ENCODE data around the gene PACS1.
A peak's percentile ranks its signal among the peaks of the same experiment; 100 is the strongest.
"Not testable (repeated sequence)": the region's sequence is repeated elsewhere in the genome, so short reads cannot be mapped to it uniquely, and the experiment has no call there.

The PACS1 gene

GRCh38 chr11:66264383-66264782, 194.3 kb downstream of the PACS1 start:
- no peak for DNase-seq

- DNase-seq: peak; percentile 33 to 41
Observed at GRCh38 chr11:66264914-66265313, 194.8 kb downstream of the PACS1 start.

GRCh38 chr11:66265531-66266377, 195.7 kb downstream of the PACS1 start:
- DNase-seq: no peak

GRCh38 chr11:66266378-66267038, 196.4 kb downstream of the PACS1 start:
- no peak for DNase-seq

GRCh38 chr11:66267039-66267378, 196.9 kb downstream of the PACS1 start:
- no peak for DNase-seq

GRCh38 chr11:66267379-66268243, 197.5 kb downstream of the PACS1 start:
- DNase-seq: peak; percentile 87 to 91

GRCh38 chr11:66268244-66268951, 198.3 kb downstream of the PACS1 start, which contains the start of gene RAB1B:
Gene RAB1B, plus strand, starts transcription at chr11:66268639. Its CDS starts 41 bp downstream, at chr11:66268680.
- DNase-seq: peak; percentile 100

- DNase-seq: peak in 1 of 2 donors; percentile 34
Observed at GRCh38 chr11:66268952-66269905, 199.2 kb downstream of the PACS1 start.

- DNase-seq: no peak
Observed at GRCh38 chr11:66271816-66272215, 201.7 kb downstream of the PACS1 start.

GRCh38 chr11:66272596-66272995, 202.5 kb downstream of the PACS1 start:
- peak; percentile 39 to 57 for DNase-seq

GRCh38 chr11:66274219-66274618, 204.1 kb downstream of the PACS1 start:
- DNase-seq: no peak

- DNase-seq: no peak
Observed at GRCh38 chr11:66275396-66275795, 205.3 kb downstream of the PACS1 start.

GRCh38 chr11:66275984-66276612, 206.0 kb downstream of the PACS1 start:
- DNase-seq: no peak

- DNase-seq: not testable (repeated sequence)
Observed at GRCh38 chr11:66276619-66277018, 206.5 kb downstream of the PACS1 start.

GRCh38 chr11:66277064-66277463, 207.0 kb downstream of the PACS1 start:
- DNase-seq: not testable (repeated sequence)

- DNase-seq: peak; percentile 26 to 53
Observed at GRCh38 chr11:66277471-66278362, 207.6 kb downstream of the PACS1 start, which contains the start of gene CNIH2. Gene CNIH2, plus strand, starts transcription at chr11:66278175. Its CDS starts 282 bp downstream, at chr11:66278457.

GRCh38 chr11:66278363-66279091, 208.5 kb downstream of the PACS1 start:
- peak; percentile 58 to 64 for DNase-seq

- no peak for DNase-seq
Observed at GRCh38 chr11:66279092-66279734, 209.1 kb downstream of the PACS1 start.

Data from CD4-positive, alpha-beta T cell treated with Interleukin-4 for 1 hour (primary cell).